Measurements from ENCODE around the gene SLFN12. TPM values are rescaled to one million over a fixed set of nuclear protein-coding genes. Genes with fewer than 3 reads are reported as not detected.
"Not testable (repeated sequence)": the region's sequence is repeated elsewhere in the genome, so short reads cannot be mapped to it uniquely, and the experiment has no call there.

Gene SLFN12
- total RNA-seq, 2 experiments from 2014 or later = 0.06 TPM; not detected in 1

GRCh38 chr17:35460354-35460851 is 28.1 kb upstream of the SLFN12 start:
- ChIA-PET CTCF (ENCODE audit: unreplicated experiment) (no interaction called here), POLR2A (no interaction called here)
- no peak overlapping the region for H3K27ac ChIP-seq (ENCODE audit: low read depth, low read length, poor library complexity, severe bottlenecking)
- peaks cover 7% of the 10 kb centered on the region for H3K4me1 ChIP-seq (ENCODE audit: insufficient read depth, low read length, poor library complexity, severe bottlenecking)
- intact Hi-C loops (cut with micrococcal nuclease; ENCODE audit: unreplicated experiment) = no loop called here
- H3K9me3 ChIP-seq (ENCODE audit: low read length) = no peaks in the 10 kb centered on the region
- peak overlapping the region; percentile 59 for H3K4me2 ChIP-seq (ENCODE audit: low read length)
- TF ChIP-seq EZH2phosphoT487 (IDR thresholded peaks at IDR 0.05; ENCODE audit: borderline replicate concordance, low read depth, low read length) (no peak), CTCF (conservative IDR thresholded peaks at IDR 0.05; ENCODE audit: low read length) (no peak)
- BruUV-seq (replicated peaks) = no TSS peak
- H3K4me3 ChIP-seq (ENCODE audit: low read depth, low read length, poor library complexity, severe bottlenecking) = peak overlapping the region; percentile 38
- H3K9me2 ChIP-seq (ENCODE audit: insufficient read depth, low read length) = no peaks in the 10 kb centered on the region
- peak; percentile 74 for DNase-seq (ENCODE audit: low spot score)
- H4K20me1 ChIP-seq (ENCODE audit: insufficient read depth, low read length) = no peaks in the 10 kb centered on the region
- H3K79me2 ChIP-seq (ENCODE audit: insufficient read depth, low read depth, low read length) = no peaks in the 10 kb centered on the region
- H2AFZ ChIP-seq (ENCODE audit: low read length) = peak overlapping the region; percentile 84; the same call in 1 of the 2 replicates
- no peaks in the 10 kb centered on the region for H3K36me3 ChIP-seq (ENCODE audit: insufficient read depth, low read length)

GRCh38 chr17:35454035-35454434 is 21.7 kb upstream of the SLFN12 start:
- H3K4me1 ChIP-seq (ENCODE audit: insufficient read depth, low read length, poor library complexity, severe bottlenecking); H3K9me3 ChIP-seq (ENCODE audit: low read length); H4K20me1 ChIP-seq (ENCODE audit: insufficient read depth, low read length); H3K27ac ChIP-seq (ENCODE audit: low read depth, low read length, poor library complexity, severe bottlenecking); H3K9me2 ChIP-seq (ENCODE audit: insufficient read depth, low read length); DNase-seq (ENCODE audit: low spot score); H3K36me3 ChIP-seq (ENCODE audit: insufficient read depth, low read length); H3K4me3 ChIP-seq (ENCODE audit: low read depth, low read length, poor library complexity, severe bottlenecking); H2AFZ ChIP-seq (ENCODE audit: low read length); H3K4me2 ChIP-seq (ENCODE audit: low read length); intact Hi-C loops (cut with micrococcal nuclease; ENCODE audit: unreplicated experiment); CTCF ChIA-PET (ENCODE audit: unreplicated experiment); BruUV-seq (replicated peaks); H3K79me2 ChIP-seq (ENCODE audit: insufficient read depth, low read depth, low read length): not testable (repeated sequence)
- POLR2A ChIA-PET = interaction anchor here (0.6 kb wide), 1 partner anchor 429 kb away, joined by 6 read pairs; no protein-coding TSS in a partner anchor

GRCh38 chr17:35453171-35453570 is 20.9 kb upstream of the SLFN12 start:
- POLR2A ChIA-PET = no interaction called here
- intact Hi-C loops (cut with micrococcal nuclease; ENCODE audit: unreplicated experiment) = no loop called here
- Histone ChIP-seq H3K4me2 (ENCODE audit: low read length) (no peak overlapping the region), H3K36me3 (ENCODE audit: insufficient read depth, low read length) (no peaks in the 10 kb centered on the region), H3K4me3 (ENCODE audit: low read depth, low read length, poor library complexity, severe bottlenecking) (no peak overlapping the region), H2AFZ (ENCODE audit: low read length) (no peak overlapping the region), H4K20me1 (ENCODE audit: insufficient read depth, low read length) (no peaks in the 10 kb centered on the region), H3K27ac (ENCODE audit: low read depth, low read length, poor library complexity, severe bottlenecking) (no peak overlapping the region), H3K9me3 (ENCODE audit: low read length) (no peaks in the 10 kb centered on the region), H3K79me2 (ENCODE audit: insufficient read depth, low read depth, low read length) (no peaks in the 10 kb centered on the region), H3K4me1 (ENCODE audit: insufficient read depth, low read length, poor library complexity, severe bottlenecking) (no peaks in the 10 kb centered on the region), H3K9me2 (ENCODE audit: insufficient read depth, low read length) (no peaks in the 10 kb centered on the region)
- DNase-seq (ENCODE audit: low spot score) = no peak
- CTCF ChIA-PET (ENCODE audit: unreplicated experiment) = no interaction called here
- TF ChIP-seq EZH2phosphoT487 (IDR thresholded peaks at IDR 0.05; ENCODE audit: borderline replicate concordance, low read depth, low read length) = no peak
- TF ChIP-seq CTCF (conservative IDR thresholded peaks at IDR 0.05; ENCODE audit: low read length) = no peak
- BruUV-seq (replicated peaks) = no TSS peak
